IPS-20b (cell line): Measurements from ENCODE around the gene SEMA3F.

Experiments used
- H3K27ac ChIP-seq: one replicate; pipeline ENCODE4 v1.5.1; 2013; ENCODE audit warnings: low read length
- H3K27me3 ChIP-seq: 2 replicates; pipeline ENCODE4 v1.6.1; 2013; ENCODE audit warnings: mild to moderate bottlenecking, low read length, inconsistent platforms; ENCODE audit not compliant: insufficient read depth
- H3K36me3 ChIP-seq: 2 replicates; pipeline ENCODE4 v1.6.1; 2013; ENCODE audit warnings: low read depth, mild to moderate bottlenecking, inconsistent platforms, low read length, moderate library complexity; ENCODE audit not compliant: insufficient read depth
- H3K4me1 ChIP-seq: 2 replicates; pipeline ENCODE4 v1.6.1; 2013; ENCODE audit warnings: mild to moderate bottlenecking, control low read depth, inconsistent platforms, low read length, moderate library complexity; ENCODE audit not compliant: insufficient read depth
- H3K4me3 ChIP-seq: 2 replicates; pipeline ENCODE4 v1.5.1; 2013; ENCODE audit warnings: mild to moderate bottlenecking, low read length, inconsistent platforms
- H3K9ac ChIP-seq: 2 replicates; pipeline ENCODE4 v1.6.1; 2013; ENCODE audit warnings: low read depth, mild to moderate bottlenecking, inconsistent platforms, low read length, moderate library complexity
- H3K9me3 ChIP-seq: 2 replicates; pipeline ENCODE4 v1.6.1; 2013; ENCODE audit warnings: mild to moderate bottlenecking, low read depth, low read length, inconsistent platforms; ENCODE audit not compliant: insufficient read depth

SEMA3F gene

DNA sequence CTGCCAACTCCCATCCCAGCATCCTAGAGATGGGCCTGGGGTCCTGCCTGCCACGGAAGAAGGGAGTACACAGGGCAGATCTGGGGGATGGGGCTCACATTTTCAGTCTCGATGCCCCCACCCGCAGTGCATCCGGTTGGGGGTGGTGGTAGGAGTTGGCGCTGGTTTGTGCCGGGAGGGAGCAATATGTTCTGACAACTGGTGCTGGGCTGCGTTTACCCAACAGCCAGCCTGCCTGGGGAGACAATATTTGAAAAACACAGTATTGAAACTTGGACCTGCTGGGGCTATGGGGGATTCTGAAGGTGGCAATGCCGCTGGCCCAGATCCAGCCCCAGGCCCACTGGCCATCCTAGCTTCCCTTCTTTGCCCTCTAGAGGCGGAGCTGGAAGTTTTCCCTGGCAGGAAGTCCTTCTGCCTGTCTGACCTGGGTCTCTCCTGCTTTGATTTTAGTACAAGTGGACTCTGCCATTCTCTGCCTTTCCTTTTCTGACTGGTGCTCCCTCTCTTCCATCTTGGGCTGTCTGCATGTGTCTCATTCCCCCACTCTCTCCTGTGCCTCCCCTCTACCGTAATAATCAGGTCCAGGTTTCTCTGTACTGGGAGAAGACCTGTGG lies 3.5 kb downstream of the SEMA3F start:
- peaks cover 31% of the 10 kb centered on the region; the same call in 1 of the 2 replicates for H3K36me3 ChIP-seq
- H3K4me3 ChIP-seq: no peak overlapping the region
- H3K4me1 ChIP-seq: peaks cover 15% of the 10 kb centered on the region; the same call in 1 of the 2 replicates
- H3K9ac ChIP-seq: no peak overlapping the region
- H3K27ac ChIP-seq: no peak overlapping the region
- peaks cover 25% of the 10 kb centered on the region for H3K27me3 ChIP-seq
- no peaks in the 10 kb centered on the region for H3K9me3 ChIP-seq

DNA sequence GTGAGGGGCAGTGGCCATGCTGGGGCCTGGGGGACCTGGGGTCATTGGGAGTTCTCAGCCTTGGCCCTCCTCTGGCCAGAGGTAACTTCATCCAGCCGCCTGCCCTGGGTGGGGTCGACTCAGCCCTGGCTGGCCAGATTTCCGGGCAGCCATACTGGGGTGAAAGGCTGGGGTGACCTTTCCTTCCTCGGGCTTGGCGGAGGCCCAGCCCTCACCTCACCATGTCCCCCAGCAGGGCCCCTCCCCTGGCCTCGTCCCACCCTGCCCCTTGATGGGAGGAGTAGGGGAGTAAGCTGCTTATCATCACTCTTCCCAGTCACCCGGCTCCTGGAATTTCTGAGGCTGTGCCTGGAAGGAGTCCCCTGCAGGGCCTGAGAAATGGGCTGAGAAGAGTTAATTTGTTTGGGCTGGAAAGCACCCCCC lies 5.4 kb downstream of the SEMA3F start:
- H3K9ac ChIP-seq: no peak overlapping the region

DNA sequence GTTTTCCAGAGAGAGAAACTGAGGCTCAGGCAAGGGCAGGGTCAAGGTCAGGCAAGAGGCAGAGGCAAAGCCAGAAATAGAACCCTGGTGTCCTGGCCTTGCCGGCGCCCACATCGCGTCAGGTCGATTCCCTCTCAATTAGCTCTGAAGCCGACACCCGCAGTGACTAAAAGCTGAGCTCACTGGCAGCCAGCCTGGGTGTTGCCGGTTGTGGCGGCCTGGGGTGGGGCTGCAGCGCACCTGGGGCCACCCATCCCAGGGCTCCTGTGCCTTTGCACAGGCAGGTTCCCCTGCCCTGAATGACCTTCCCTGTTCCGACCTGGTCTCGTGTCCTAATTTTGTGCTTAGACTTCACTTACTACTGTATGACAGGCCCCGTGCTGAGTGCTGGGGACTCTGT lies 6.2 kb downstream of the SEMA3F start:
- peaks cover 23% of the 10 kb centered on the region for H3K4me1 ChIP-seq

More for the DNA sequence above, 5.4 kb downstream of the SEMA3F start:
- H3K4me3 ChIP-seq: no peak overlapping the region
- H3K36me3 ChIP-seq: peaks cover 42% of the 10 kb centered on the region; the same call in 1 of the 2 replicates
- no peak overlapping the region for H3K27ac ChIP-seq
- H3K9me3 ChIP-seq: no peaks in the 10 kb centered on the region
- H3K4me1 ChIP-seq: peaks cover 23% of the 10 kb centered on the region
- peaks cover 13% of the 10 kb centered on the region for H3K27me3 ChIP-seq

DNA sequence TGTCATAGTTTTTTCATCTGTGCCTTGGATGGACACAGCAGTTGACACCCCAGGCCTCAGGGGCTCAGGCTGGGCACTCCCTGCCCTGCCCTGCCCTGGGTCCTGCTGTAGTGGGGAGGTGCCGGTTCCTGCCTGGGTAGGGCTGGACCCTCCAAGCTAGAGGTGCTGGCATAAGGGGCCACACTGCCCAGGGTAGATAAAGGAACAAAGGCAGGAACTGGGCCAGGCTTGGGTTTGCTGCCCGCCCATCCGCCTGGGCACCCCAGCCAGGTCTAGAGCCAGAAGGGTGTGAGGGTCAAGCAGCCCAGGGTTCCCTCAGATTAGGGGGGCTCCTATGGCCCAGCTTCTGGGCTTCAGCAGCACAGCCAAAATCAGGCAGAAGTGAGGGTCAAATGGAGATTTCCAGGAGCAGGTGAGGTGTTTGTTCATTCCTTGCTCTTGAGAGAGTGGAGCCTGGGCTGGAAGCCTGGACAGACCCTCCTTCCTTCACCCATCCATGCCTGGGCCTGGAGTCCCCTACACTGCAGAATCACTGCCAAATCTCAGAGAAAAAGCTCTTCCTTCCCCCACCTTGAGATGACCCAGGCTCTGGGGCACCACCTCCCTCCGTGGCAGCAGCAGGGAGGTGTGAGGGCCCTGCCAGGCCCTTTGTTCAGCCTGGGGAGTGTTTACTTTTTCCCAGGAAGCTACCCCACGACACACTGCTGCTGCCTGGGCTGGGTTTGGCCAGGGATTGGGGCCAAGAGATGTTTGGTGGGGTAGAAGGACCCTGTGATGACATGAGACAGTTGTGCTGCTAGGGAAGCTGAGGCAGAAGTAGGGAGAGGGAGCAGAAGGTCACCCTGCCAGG lies 7.1 kb downstream of the SEMA3F start:
- peaks cover 42% of the 10 kb centered on the region; the same call in 1 of the 2 replicates for H3K36me3 ChIP-seq
- H3K4me3 ChIP-seq: no peak overlapping the region
- H3K9me3 ChIP-seq: no peaks in the 10 kb centered on the region
- H3K4me1 ChIP-seq: peaks cover 28% of the 10 kb centered on the region
- H3K9ac ChIP-seq: no peak overlapping the region
- H3K27me3 ChIP-seq: no peaks in the 10 kb centered on the region
- no peak overlapping the region for H3K27ac ChIP-seq

More for the DNA sequence above, 6.2 kb downstream of the SEMA3F start:
- Histone ChIP-seq H3K36me3 (peaks cover 42% of the 10 kb centered on the region; the same call in 1 of the 2 replicates), H3K27me3 (peaks cover 6% of the 10 kb centered on the region), H3K27ac (no peak overlapping the region), H3K9me3 (no peaks in the 10 kb centered on the region), H3K9ac (no peak overlapping the region), H3K4me3 (no peak overlapping the region)

DNA sequence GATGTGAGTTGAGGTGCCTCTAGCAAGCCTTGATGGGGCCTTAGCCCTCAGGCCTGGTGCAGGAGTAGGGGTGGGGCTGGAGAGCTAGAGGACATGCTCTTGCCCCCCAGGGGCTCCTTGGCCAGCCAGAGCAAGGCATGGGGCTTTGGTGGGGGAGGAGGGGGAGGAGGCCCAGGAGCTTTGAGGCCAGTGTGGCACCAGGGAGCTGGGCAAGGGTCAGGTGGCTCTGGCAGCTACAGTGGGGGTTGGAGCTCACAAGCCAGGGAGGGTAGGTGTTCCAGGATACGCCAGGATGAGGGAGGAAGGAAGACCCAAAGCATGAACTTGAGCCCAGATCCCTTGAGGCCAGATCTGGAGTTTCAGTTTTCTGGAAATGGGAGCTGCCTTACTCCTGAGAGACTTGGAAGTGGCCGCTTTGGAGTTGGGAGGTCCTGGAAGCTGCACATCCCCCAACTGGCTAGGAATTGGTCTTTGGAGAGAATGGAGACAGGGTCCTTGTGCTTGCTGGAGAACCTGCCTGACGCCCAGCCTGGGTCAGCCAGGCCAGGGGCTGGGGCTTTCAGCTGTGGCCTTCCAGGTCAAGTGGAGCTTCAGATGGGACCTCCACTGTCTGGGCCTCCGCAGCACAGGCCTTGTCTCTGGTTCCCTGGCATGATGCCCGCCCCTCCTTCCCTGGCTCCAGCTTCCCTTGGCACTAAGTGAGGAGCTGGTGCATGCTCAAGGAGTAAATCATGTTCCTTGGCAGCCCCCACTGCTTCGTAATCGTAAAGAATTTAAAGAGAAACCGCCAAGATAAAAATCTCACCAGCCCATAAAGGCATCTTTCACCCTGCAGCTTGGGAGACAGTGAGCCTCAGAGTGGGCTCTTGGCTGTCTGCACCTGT lies 8.7 kb downstream of the SEMA3F start:
- Histone ChIP-seq H3K4me3 (no peak overlapping the region), H3K36me3 (peaks cover 42% of the 10 kb centered on the region; the same call in 1 of the 2 replicates), H3K4me1 (peaks cover 22% of the 10 kb centered on the region), H3K9me3 (no peaks in the 10 kb centered on the region), H3K9ac (no peak overlapping the region), H3K27ac (no peak overlapping the region), H3K27me3 (no peaks in the 10 kb centered on the region)

DNA sequence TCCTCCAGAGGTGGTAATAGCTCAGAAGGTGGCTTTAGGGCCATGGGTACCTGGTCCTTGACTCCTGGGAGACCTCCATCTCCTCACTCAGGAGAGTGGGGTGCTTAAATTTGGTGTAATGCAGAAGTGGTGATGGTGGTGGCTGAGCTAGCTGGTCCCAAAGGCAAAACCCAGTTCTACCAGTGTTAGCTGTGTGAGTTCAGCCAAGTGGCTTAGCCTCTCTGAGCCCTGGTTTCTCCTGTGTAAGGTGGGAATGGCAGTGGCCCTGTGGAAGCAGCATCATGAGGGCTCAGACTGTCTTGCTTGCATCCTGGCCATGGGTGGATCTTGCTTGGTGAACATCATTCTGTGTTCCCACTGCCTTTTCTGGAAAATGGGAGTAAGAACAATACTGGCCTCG lies 9.4 kb downstream of the SEMA3F start:
- H3K9ac ChIP-seq: no peak overlapping the region
- H3K4me3 ChIP-seq: no peak overlapping the region
- H3K9me3 ChIP-seq: no peaks in the 10 kb centered on the region
- H3K27ac ChIP-seq: no peak overlapping the region
- H3K36me3 ChIP-seq: peaks cover 42% of the 10 kb centered on the region; the same call in 1 of the 2 replicates
- peaks cover 22% of the 10 kb centered on the region for H3K4me1 ChIP-seq
- no peaks in the 10 kb centered on the region for H3K27me3 ChIP-seq

DNA sequence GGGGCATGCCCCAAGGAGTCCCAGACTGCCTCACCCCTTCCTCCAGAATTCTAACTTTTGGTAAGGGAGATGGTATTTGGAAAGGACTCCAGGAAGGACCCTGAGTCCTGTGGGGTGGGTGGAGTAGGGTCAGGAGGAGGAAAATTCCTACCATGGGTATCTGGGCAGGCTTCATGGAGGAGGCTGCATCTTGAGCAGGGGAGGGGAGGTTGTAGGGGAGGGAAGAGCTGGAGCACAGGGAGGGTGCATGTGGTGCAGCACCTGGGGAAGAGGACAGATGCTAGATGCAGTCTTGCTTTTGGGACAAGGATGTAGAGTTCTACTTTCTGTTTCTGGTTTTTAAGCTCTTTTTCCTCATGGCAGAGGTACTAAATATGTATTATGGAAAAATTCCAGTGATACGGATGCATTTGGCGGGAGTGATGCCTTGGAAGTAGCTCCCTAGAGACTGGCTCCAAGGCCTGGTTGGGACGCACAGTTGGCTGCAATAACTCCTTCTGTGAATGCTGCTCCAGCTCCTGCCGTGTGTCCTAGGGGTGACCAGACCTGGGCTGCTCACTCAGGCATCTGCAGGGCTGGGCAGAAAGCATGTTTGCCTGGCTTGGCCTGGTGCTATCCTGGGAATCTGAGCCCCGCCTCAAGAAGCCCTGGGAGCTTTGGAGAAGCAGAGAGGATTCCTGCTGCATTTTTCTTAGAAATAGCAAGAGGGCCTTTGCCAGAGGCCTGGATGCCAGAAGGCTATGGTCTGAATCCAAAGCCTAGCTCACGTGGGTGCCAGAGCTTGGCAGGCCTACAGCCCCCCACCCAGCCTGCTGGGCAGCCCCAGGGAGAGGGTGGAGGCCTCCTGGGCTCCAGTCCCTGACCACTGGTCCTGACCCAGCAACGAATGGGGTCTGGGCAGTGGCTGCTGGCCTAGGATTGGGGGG lies 10.1 kb downstream of the SEMA3F start:
- no peak overlapping the region for H3K4me3 ChIP-seq
- H3K9me3 ChIP-seq: no peaks in the 10 kb centered on the region
- H3K27me3 ChIP-seq: no peaks in the 10 kb centered on the region
- peak overlapping the region; percentile 41; the same call in 1 of the 2 replicates for H3K9ac ChIP-seq
- H3K36me3 ChIP-seq: peaks cover 34% of the 10 kb centered on the region; the same call in 1 of the 2 replicates
- H3K4me1 ChIP-seq: peaks cover 22% of the 10 kb centered on the region
- H3K27ac ChIP-seq: no peak overlapping the region

DNA sequence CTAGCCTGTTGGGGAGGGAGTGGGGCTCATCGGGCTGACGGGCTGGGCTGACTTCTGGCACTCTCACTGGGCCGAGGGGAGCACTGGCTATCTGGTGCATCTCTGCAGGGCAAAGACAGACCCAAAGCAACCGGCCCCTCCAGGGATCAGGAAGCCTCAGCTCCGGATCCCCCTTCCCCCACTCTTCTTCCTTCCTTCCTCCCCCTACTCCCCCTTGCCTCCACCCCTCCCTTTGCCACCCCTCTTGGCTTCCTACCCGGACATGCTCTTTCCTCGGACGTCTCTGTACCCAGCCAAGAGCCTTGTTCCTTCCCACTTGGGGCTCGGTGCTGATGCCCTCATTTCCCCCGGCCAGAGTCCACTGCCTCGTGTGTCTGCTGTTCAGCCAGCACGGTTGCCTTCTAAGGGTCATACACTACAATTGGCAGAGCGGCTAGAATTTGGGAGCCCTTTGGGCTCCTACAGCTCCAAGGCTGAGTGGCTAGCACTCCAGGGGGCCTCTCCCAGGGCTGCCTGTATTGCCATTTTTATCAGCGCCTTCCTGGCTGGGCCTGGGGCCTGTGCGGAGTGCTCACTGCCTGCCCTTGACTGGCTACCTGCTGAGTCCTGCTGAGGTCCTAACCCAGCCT lies 10.9 kb downstream of the SEMA3F start:
- H3K4me1 ChIP-seq: peaks cover 22% of the 10 kb centered on the region
- peak overlapping the region; percentile 41; the same call in 1 of the 2 replicates for H3K9ac ChIP-seq
- H3K27ac ChIP-seq: peak overlapping the region; percentile 15
- no peaks in the 10 kb centered on the region for H3K27me3 ChIP-seq
- peaks cover 31% of the 10 kb centered on the region; the same call in 1 of the 2 replicates for H3K36me3 ChIP-seq
- no peaks in the 10 kb centered on the region for H3K9me3 ChIP-seq
- no peak overlapping the region for H3K4me3 ChIP-seq

DNA sequence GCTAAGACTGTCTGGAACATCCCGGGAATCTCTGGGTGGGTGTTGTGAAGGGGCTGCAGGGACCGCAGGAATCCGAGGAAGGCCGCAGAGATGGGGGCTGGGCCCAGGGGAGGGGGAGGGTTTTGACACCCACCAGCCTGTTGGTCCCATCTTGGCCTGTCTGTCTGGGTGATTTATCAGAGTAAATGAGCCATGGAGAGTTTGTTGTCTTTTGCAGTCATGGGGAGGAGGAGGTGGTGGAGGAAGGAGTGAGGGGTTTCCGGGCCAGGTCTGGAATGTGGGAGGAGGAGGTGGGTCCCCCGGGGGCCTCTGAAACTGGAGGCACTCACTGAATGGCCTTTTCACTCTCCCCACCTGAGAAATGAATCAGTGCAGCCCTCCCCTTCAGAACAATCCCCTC lies 11.5 kb downstream of the SEMA3F start:
- no peak overlapping the region for H3K4me3 ChIP-seq
- no peaks in the 10 kb centered on the region for H3K9me3 ChIP-seq
- peak overlapping the region; percentile 15 for H3K27ac ChIP-seq
- H3K27me3 ChIP-seq: no peaks in the 10 kb centered on the region
- H3K36me3 ChIP-seq: peaks cover 28% of the 10 kb centered on the region; the same call in 1 of the 2 replicates
- peak overlapping the region; percentile 41; the same call in 1 of the 2 replicates for H3K9ac ChIP-seq
- H3K4me1 ChIP-seq: peaks cover 22% of the 10 kb centered on the region
